ENCODE measurements around the gene HJV. TPM values are rescaled to one million over a fixed set of nuclear protein-coding genes. Genes with fewer than 3 reads are reported as not detected.

HJV gene
- total RNA-seq, 3 donors from 2014 or later (not counting 1 experiment from before 2014, with no cell fraction given): not detected

DNA sequence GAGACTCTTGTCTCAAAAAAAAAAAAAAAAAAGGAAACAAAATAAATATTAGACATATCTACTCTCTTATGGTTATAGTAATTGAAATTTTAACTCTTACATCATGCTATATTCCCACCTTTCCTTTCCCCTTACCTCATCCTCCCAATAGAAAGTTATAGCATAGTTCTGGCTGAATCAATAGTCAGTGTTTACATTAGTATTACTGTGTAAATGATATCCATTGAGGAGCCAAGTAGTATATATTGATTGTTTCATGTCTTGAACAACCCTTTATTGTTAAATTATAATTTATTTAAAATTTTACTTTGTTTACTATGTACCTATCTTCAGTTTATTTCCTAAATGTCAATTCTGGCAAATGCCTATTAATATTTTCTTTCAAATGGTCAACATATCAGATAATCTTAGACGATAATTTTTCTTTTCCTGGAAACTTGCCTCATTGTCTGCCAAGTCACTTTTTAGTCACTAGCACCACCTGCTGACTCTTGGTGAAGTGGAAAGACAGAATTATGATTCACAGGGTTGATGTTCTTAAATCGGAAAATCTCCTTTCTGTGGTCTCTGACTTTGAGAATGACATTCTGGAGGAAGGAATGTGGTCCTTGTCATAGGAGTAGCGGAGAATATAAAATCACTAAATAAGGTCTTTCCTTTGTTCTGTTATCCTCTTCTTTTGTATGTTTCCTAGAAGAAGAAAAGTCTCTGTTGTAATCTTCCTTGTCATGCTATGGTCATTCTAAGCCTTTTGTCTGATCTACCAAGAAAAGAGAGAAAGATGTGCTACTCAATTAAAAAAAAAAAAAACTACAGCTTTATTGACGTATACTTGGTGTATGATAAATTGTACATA is 8.6 kb downstream of the HJV start:
- H3K27me3 ChIP-seq (ENCODE audit: control insufficient read depth, insufficient read depth, low read length): no peaks in the 10 kb centered on the region
- H3K9me3 ChIP-seq (ENCODE audit: control insufficient read depth, insufficient read depth, low read length): no peaks in the 10 kb centered on the region
- peaks cover 6 to 13% of the 10 kb centered on the region in 2 donors for H3K27me3 Mint-ChIP-seq (ENCODE audit: low read depth in 2 of 2)
- no peaks in the 10 kb centered on the region for H3K36me3 ChIP-seq (ENCODE audit: control insufficient read depth, insufficient read depth, low read length)
- peak; percentile 31 to 87 for DNase-seq
- WGBS (ENCODE audit: insufficient coverage): 0% methylated on average over 1 of the region's 4 CpGs
- peak; percentile 74 to 86 (median 82) for ATAC-seq
- no peaks in the 10 kb centered on the region for H3K9me3 Mint-ChIP-seq
- intact Hi-C loops (cut with micrococcal nuclease): loop anchor here (1.0 to 5.0 kb wide), 5 partner anchors 18 to 168 kb away; partner anchors contain the start of genes ITGA10, NUDT17 and RBM8A
- peaks cover 0 to 6% of the 10 kb centered on the region in 2 donors for H3K4me1 Mint-ChIP-seq
- H3K4me3 ChIP-seq (ENCODE audit: low read length): no peak overlapping the region
- no peak overlapping the region for H3K27ac Mint-ChIP-seq
- TF ChIP-seq, protein P1, sequence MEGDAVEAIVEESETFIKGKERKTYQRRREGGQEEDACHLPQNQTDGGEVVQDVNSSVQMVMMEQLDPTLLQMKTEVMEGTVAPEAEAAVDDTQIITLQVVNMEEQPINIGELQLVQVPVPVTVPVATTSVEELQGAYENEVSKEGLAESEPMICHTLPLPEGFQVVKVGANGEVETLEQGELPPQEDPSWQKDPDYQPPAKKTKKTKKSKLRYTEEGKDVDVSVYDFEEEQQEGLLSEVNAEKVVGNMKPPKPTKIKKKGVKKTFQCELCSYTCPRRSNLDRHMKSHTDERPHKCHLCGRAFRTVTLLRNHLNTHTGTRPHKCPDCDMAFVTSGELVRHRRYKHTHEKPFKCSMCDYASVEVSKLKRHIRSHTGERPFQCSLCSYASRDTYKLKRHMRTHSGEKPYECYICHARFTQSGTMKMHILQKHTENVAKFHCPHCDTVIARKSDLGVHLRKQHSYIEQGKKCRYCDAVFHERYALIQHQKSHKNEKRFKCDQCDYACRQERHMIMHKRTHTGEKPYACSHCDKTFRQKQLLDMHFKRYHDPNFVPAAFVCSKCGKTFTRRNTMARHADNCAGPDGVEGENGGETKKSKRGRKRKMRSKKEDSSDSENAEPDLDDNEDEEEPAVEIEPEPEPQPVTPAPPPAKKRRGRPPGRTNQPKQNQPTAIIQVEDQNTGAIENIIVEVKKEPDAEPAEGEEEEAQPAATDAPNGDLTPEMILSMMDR (IDR thresholded peaks at IDR 0.05): peak; percentile 89
- no peak overlapping the region for H3K4me3 Mint-ChIP-seq
- H3K27ac ChIP-seq (ENCODE audit: low read length): no peak overlapping the region
- no peaks in the 10 kb centered on the region for H3K36me3 Mint-ChIP-seq
- H3K4me1 ChIP-seq (ENCODE audit: control insufficient read depth, insufficient read depth, low read length): no peaks in the 10 kb centered on the region

DNA sequence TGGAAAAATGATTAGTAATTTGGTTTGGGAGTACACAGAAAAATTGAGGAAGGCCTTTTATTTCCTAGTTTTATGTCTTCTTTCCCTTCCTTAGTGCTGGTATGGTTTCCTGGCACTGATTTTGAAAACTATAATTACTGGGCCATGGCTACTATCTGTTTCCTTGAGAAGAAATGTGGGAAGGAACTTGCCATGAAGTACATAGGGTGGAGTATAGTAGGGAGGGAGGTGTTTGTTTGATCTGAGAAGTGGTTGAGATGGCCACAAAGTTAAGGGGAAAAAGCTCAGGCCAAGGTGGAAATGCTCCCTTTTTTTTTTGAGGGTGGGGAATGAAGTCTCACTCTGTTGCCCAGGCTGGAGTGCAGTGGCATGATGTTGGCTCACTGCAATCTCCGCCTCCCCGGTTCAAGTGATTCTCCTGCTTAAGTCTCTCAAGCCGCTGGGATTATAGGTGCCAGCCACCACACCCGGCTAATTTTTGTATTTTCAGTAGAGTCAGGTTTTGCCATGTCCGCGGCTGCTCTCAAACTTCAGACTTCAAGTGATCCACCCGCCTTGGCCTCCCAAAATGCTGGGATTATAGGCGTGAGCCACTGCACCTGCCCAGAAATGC is 11.3 kb downstream of the HJV start:
- no peak for DNase-seq
- Histone ChIP-seq H3K4me3 (ENCODE audit: low read length) (no peak overlapping the region), H3K36me3 (ENCODE audit: control insufficient read depth, insufficient read depth, low read length) (no peaks in the 10 kb centered on the region), H3K4me1 (ENCODE audit: control insufficient read depth, insufficient read depth, low read length) (peaks cover 20% of the 10 kb centered on the region), H3K27ac (ENCODE audit: low read length) (no peak overlapping the region), H3K9me3 (ENCODE audit: control insufficient read depth, insufficient read depth, low read length) (no peaks in the 10 kb centered on the region), H3K27me3 (ENCODE audit: control insufficient read depth, insufficient read depth, low read length) (no peaks in the 10 kb centered on the region)
- intact Hi-C loops (cut with micrococcal nuclease): loop anchor here (5.0 kb wide), 1 partner anchor 83 kb away; the partner anchor contains the start of gene RBM8A
- H3K36me3 Mint-ChIP-seq: no peaks in the 10 kb centered on the region
- no peak overlapping the region for H3K4me3 Mint-ChIP-seq
- H3K9me3 Mint-ChIP-seq: no peaks in the 10 kb centered on the region
- H3K27ac Mint-ChIP-seq: no peak overlapping the region
- WGBS (ENCODE audit: insufficient coverage): 98% methylated on average over 8 of the region's 8 CpGs
- ATAC-seq: no peak
- TF ChIP-seq, protein P1 (IDR thresholded peaks at IDR 0.05): no peak
- no peaks in the 10 kb centered on the region for H3K27me3 Mint-ChIP-seq (ENCODE audit: low read depth in 2 of 2)
- peaks cover 22 to 29% of the 10 kb centered on the region in 2 donors for H3K4me1 Mint-ChIP-seq

- peak overlapping the region; percentile 94 for H3K27ac ChIP-seq (ENCODE audit: low read length)
- H3K9me3 ChIP-seq (ENCODE audit: control insufficient read depth, insufficient read depth, low read length): no peaks in the 10 kb centered on the region
- 95% methylated on average over 8 of the region's 8 CpGs for WGBS (ENCODE audit: insufficient coverage)
- H3K4me1 ChIP-seq (ENCODE audit: control insufficient read depth, insufficient read depth, low read length): peaks cover 20% of the 10 kb centered on the region
- H3K36me3 Mint-ChIP-seq: no peaks in the 10 kb centered on the region
- no peaks in the 10 kb centered on the region for H3K27me3 Mint-ChIP-seq (ENCODE audit: low read depth in 2 of 2)
- H3K4me1 Mint-ChIP-seq: peaks cover 25 to 28% of the 10 kb centered on the region in 2 donors
- ATAC-seq (no peak), DNase-seq (no peak)
- H3K27ac Mint-ChIP-seq: peak overlapping the region; percentile 92 to 94
- no peaks in the 10 kb centered on the region for H3K36me3 ChIP-seq (ENCODE audit: control insufficient read depth, insufficient read depth, low read length)
- TF ChIP-seq, protein P1 (IDR thresholded peaks at IDR 0.05): peak; percentile 57
- intact Hi-C loops (cut with micrococcal nuclease): loop anchor here (2.0 kb wide), 1 partner anchor 29 kb away; no protein-coding TSS in a partner anchor
- no peak overlapping the region for H3K4me3 ChIP-seq (ENCODE audit: low read length)
- no peaks in the 10 kb centered on the region for H3K27me3 ChIP-seq (ENCODE audit: control insufficient read depth, insufficient read depth, low read length)
- H3K9me3 Mint-ChIP-seq: no peaks in the 10 kb centered on the region
- H3K4me3 Mint-ChIP-seq: peak overlapping the region; percentile 82
Measured at GRCh38 chr1:146007489-146008133, 13.9 kb downstream of the HJV start.

Measured in natural killer cell (primary cell).